HEK293 (cell line): ENCODE measurements around the gene SHOC2.

Experiments
- CTCF ChIA-PET: fragments of 350-600 bp; formaldehyde crosslinking; extraction: SDS; loops from one replicate; lab custom pipeline; 2021; ENCODE audit warnings: antibody characterized with exemption; lab: Yijun Ruan, JAX
- POLR2A ChIA-PET: fragments of 300-600 bp; formaldehyde crosslinking; extraction: SDS; loops from one replicate; lab custom pipeline; 2020; ENCODE audit warnings: antibody characterized with exemption, inconsistent platforms; lab: Yijun Ruan, JAX
- H3K27ac ChIP-seq: fragments of 200-500 bp; sonication (Bioruptor generic); 2 replicates; pipeline ENCODE4 v1.5.1; 2014; ENCODE audit warnings: low read depth, low read length, control low read depth, inconsistent platforms; ENCODE audit errors: extremely low read depth
- H3K36me3 ChIP-seq, 2 experiments: fragments of 200-500 bp in 1 of 2; sonication (Bioruptor generic) in 1 of 2; 1 replicate in 1 of 2; 2 replicates in 1 of 2; pipeline ENCODE4 v1.5.1; 2014 to 2017; ENCODE audit warnings: inconsistent platforms in 2 of 2, low read length in 2 of 2; ENCODE audit not compliant: control insufficient read depth in 2 of 2, insufficient read depth in 1 of 2
- H3K4me1 ChIP-seq: fragments of 200-500 bp; sonication (Bioruptor generic); 2 replicates; pipeline ENCODE4 v1.5.1; 2014; ENCODE audit warnings: mild to moderate bottlenecking, low read length, inconsistent platforms; ENCODE audit not compliant: control insufficient read depth, insufficient read depth
- H3K4me3 ChIP-seq: 2 replicates; pipeline ENCODE4 v1.5.1; 2011; ENCODE audit warnings: low read depth, mild to moderate bottlenecking, control low read depth, low read length, moderate library complexity
- H3K9me3 ChIP-seq: fragments of 200-500 bp; sonication (Bioruptor generic); 2 replicates; pipeline ENCODE4 v1.5.1; 2014; ENCODE audit warnings: low read depth, low read length, inconsistent platforms; ENCODE audit not compliant: control insufficient read depth, insufficient read depth
- AEBP2 ChIP-seq: fragments of 450-650 bp; formaldehyde crosslinking; IDR thresholded peaks from 2 replicates; pipeline ENCODE4 v1.5.1; 2016; ENCODE audit warnings: missing biosample characterization, missing genetic modification characterization, borderline replicate concordance
- ELK4 ChIP-seq: IDR thresholded peaks from 2 replicates; pipeline ENCODE4 v1.6.1; 2011; ENCODE audit warnings: mild to moderate bottlenecking, low read depth, low read length, borderline replicate concordance
- HOXA7 ChIP-seq: sonication (generic); formaldehyde crosslinking; IDR thresholded peaks from 2 replicates; pipeline ENCODE4 v1.8.1; 2022; ENCODE audit warnings: missing genetic modification reagents, borderline replicate concordance
- KLF9 ChIP-seq: fragments of 450-650 bp; formaldehyde crosslinking; IDR thresholded peaks from 2 replicates; pipeline ENCODE4 v1.5.1; 2016; ENCODE audit warnings: missing biosample characterization, missing genetic modification characterization, low read depth
- ZNF132 ChIP-seq: fragments of 450-650 bp; formaldehyde crosslinking; IDR thresholded peaks from 2 replicates; pipeline ENCODE4 v1.5.1; 2017; ENCODE audit warnings: missing biosample characterization, missing genetic modification characterization, borderline replicate concordance
- ZNF133 ChIP-seq: fragments of 450-650 bp; formaldehyde crosslinking; IDR thresholded peaks from 2 replicates; pipeline ENCODE4 v1.5.1; 2016; ENCODE audit warnings: missing biosample characterization, missing genetic modification characterization
- ZNF146 ChIP-seq: fragments of 450-650 bp; formaldehyde crosslinking; IDR thresholded peaks from 2 replicates; pipeline ENCODE4 v1.5.1; 2016; ENCODE audit warnings: missing biosample characterization, missing genetic modification characterization
- ZNF311 ChIP-seq: fragments of 450-650 bp; formaldehyde crosslinking; IDR thresholded peaks from 2 replicates; pipeline ENCODE4 v1.5.1; 2017; ENCODE audit warnings: missing biosample characterization, missing genetic modification characterization, borderline replicate concordance
- ZNF362 ChIP-seq: fragments of 450-650 bp; formaldehyde crosslinking; IDR thresholded peaks from 2 replicates; pipeline ENCODE4 v1.5.1; 2016; ENCODE audit warnings: missing biosample characterization, missing genetic modification characterization
- ZNF37A ChIP-seq: fragments of 450-650 bp; IDR thresholded peaks from 2 replicates; pipeline ENCODE4 v1.5.1; 2018; ENCODE audit warnings: missing biosample characterization, missing genetic modification characterization
- ZNF404 ChIP-seq: fragments of 450-650 bp; formaldehyde crosslinking; IDR thresholded peaks from 2 replicates; pipeline ENCODE4 v1.5.1; 2017; ENCODE audit warnings: missing biosample characterization, missing genetic modification characterization
- ZNF473 ChIP-seq: fragments of 450-650 bp; formaldehyde crosslinking; IDR thresholded peaks from 2 replicates; pipeline ENCODE4 v1.5.1; 2017; ENCODE audit warnings: missing biosample characterization, missing genetic modification characterization
- ZNF521 ChIP-seq: fragments of 450-650 bp; formaldehyde crosslinking; IDR thresholded peaks from 2 replicates; pipeline ENCODE4 v1.5.1; 2017; ENCODE audit warnings: missing biosample characterization, mild to moderate bottlenecking, missing genetic modification characterization
- ZNF555 ChIP-seq: fragments of 450-650 bp; formaldehyde crosslinking; conservative IDR thresholded peaks from 2 replicates; pipeline ENCODE4 v1.5.1; 2017; ENCODE audit warnings: missing biosample characterization, mild to moderate bottlenecking, missing genetic modification characterization, inconsistent platforms
- ZNF561 ChIP-seq: fragments of 450-650 bp; IDR thresholded peaks from 2 replicates; pipeline ENCODE4 v1.5.1; 2018; ENCODE audit warnings: missing biosample characterization, missing genetic modification characterization, borderline replicate concordance
- ZNF629 ChIP-seq: fragments of 450-650 bp; formaldehyde crosslinking; IDR thresholded peaks from 2 replicates; pipeline ENCODE4 v1.5.1; 2017; ENCODE audit warnings: missing biosample characterization, missing genetic modification characterization
- ZNF747 ChIP-seq: fragments of 450-650 bp; formaldehyde crosslinking; IDR thresholded peaks from 2 replicates; pipeline ENCODE4 v1.5.1; 2016; ENCODE audit warnings: missing biosample characterization, missing genetic modification characterization
- ZSCAN5A ChIP-seq: fragments of 450-650 bp; formaldehyde crosslinking; IDR thresholded peaks from 2 replicates; pipeline ENCODE4 v1.5.1; 2016; ENCODE audit warnings: missing biosample characterization, missing genetic modification characterization
- TF ChIP-seq, protein P1 (sequence below): fragments of 450-650 bp; formaldehyde crosslinking; IDR thresholded peaks from 2 replicates; pipeline ENCODE4 v1.5.1; 2016; ENCODE audit warnings: missing biosample characterization, missing genetic modification characterization, borderline replicate concordance
- TF ChIP-seq, protein P2 (sequence below): fragments of 450-650 bp; formaldehyde crosslinking; IDR thresholded peaks from 2 replicates; pipeline ENCODE4 v1.5.1; 2017; ENCODE audit warnings: missing biosample characterization, missing genetic modification characterization

The SHOC2 gene

DNA sequence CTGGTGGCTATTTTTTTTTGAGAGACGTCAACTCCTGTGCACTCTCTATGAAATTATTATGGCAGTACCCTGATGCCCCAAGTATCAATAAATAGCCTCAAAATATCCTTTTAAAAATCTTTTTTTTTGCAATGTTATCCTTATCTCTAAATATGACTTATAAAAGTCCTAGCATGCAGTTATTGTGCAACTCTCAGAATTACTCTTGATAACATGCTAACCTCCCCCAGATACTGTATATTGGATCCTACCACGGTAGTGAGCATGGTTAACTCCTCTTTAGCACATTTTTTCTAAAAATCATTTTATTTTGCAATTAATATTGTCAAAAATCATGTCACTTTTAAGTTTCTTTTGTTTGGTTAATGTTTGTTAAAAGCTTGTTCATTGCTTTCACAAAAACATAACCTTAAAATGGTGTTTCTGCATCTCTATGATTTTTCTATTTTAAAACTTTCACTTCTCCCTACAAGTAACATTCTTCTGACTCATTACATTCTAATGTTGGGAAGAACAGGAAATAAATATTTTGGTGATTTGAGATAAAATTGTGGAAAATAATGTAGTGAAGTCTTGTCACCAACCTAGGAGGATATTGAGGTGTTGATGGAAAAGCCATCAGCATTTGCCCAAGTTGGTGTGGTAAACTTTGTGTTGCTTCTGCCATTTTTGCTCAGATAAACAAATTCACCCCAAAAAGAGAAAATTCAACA lies 115.3 kb downstream of the SHOC2 start:
- CTCF ChIA-PET = no interaction called here
- POLR2A ChIA-PET = no interaction called here
- H3K4me3 ChIP-seq = no peak overlapping the region
- H3K9me3 ChIP-seq = no peaks in the 10 kb centered on the region
- no peak overlapping the region for H3K27ac ChIP-seq
- H3K36me3 ChIP-seq = no peaks in the 10 kb centered on the region
- TF ChIP-seq ZNF629 (tag by site-specific recombination) = no peak
- no peak for TF ChIP-seq KLF9 (tag by site-specific recombination)
- TF ChIP-seq ZNF473 (tag by site-specific recombination) = no peak
- TF ChIP-seq, protein P1, sequence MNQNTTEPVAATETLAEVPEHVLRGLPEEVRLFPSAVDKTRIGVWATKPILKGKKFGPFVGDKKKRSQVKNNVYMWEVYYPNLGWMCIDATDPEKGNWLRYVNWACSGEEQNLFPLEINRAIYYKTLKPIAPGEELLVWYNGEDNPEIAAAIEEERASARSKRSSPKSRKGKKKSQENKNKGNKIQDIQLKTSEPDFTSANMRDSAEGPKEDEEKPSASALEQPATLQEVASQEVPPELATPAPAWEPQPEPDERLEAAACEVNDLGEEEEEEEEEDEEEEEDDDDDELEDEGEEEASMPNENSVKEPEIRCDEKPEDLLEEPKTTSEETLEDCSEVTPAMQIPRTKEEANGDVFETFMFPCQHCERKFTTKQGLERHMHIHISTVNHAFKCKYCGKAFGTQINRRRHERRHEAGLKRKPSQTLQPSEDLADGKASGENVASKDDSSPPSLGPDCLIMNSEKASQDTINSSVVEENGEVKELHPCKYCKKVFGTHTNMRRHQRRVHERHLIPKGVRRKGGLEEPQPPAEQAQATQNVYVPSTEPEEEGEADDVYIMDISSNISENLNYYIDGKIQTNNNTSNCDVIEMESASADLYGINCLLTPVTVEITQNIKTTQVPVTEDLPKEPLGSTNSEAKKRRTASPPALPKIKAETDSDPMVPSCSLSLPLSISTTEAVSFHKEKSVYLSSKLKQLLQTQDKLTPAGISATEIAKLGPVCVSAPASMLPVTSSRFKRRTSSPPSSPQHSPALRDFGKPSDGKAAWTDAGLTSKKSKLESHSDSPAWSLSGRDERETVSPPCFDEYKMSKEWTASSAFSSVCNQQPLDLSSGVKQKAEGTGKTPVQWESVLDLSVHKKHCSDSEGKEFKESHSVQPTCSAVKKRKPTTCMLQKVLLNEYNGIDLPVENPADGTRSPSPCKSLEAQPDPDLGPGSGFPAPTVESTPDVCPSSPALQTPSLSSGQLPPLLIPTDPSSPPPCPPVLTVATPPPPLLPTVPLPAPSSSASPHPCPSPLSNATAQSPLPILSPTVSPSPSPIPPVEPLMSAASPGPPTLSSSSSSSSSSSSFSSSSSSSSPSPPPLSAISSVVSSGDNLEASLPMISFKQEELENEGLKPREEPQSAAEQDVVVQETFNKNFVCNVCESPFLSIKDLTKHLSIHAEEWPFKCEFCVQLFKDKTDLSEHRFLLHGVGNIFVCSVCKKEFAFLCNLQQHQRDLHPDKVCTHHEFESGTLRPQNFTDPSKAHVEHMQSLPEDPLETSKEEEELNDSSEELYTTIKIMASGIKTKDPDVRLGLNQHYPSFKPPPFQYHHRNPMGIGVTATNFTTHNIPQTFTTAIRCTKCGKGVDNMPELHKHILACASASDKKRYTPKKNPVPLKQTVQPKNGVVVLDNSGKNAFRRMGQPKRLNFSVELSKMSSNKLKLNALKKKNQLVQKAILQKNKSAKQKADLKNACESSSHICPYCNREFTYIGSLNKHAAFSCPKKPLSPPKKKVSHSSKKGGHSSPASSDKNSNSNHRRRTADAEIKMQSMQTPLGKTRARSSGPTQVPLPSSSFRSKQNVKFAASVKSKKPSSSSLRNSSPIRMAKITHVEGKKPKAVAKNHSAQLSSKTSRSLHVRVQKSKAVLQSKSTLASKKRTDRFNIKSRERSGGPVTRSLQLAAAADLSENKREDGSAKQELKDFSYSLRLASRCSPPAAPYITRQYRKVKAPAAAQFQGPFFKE = no peak
- TF ChIP-seq ZNF404 (tag by site-specific recombination) = no peak
- TF ChIP-seq ZNF362 = no peak
- TF ChIP-seq ZSCAN5A (tag by site-specific recombination) = no peak
- TF ChIP-seq ELK4 = no peak
- H3K4me1 ChIP-seq = no peaks in the 10 kb centered on the region

DNA sequence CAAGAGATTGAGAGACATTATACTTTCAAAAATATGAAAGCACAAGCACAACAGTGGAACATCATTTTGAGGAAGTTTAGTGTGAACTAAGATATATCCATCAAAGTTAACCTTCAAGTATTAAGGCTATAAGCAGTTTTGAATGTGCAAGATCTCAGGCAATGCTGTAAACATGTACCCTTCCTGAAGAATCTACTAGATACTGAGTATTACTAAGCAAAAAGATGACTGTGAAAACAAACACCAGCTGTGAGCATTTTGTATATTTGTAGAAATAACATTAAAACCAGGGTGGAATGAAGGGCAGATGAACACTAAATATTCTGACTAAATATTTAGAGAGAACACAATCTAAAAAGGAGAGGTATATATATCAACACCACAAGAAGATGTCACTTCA lies 116.1 kb downstream of the SHOC2 start:
- Histone ChIP-seq H3K4me1 (no peaks in the 10 kb centered on the region), H3K9me3 (no peaks in the 10 kb centered on the region), H3K4me3 (no peak overlapping the region), H3K27ac (no peak overlapping the region), H3K36me3 (no peaks in the 10 kb centered on the region)
- ChIA-PET CTCF (no interaction called here), POLR2A (no interaction called here)
- no peak for TF ChIP-seq ZNF747 (tag by site-specific recombination)
- no peak for TF ChIP-seq ZNF555
- no peak for TF ChIP-seq ZNF37A (tag by site-specific recombination)
- no peak for TF ChIP-seq ZNF133
- TF ChIP-seq ZNF311 (tag by site-specific recombination) = no peak
- TF ChIP-seq HOXA7 (CRISPR knock-in tag) = no peak
- no peak for TF ChIP-seq AEBP2
- TF ChIP-seq ZNF132 (tag by site-specific recombination) = no peak
- no peak for TF ChIP-seq ZNF146
- no peak for TF ChIP-seq ZNF521 (tag by site-specific recombination)
- TF ChIP-seq, protein P2, sequence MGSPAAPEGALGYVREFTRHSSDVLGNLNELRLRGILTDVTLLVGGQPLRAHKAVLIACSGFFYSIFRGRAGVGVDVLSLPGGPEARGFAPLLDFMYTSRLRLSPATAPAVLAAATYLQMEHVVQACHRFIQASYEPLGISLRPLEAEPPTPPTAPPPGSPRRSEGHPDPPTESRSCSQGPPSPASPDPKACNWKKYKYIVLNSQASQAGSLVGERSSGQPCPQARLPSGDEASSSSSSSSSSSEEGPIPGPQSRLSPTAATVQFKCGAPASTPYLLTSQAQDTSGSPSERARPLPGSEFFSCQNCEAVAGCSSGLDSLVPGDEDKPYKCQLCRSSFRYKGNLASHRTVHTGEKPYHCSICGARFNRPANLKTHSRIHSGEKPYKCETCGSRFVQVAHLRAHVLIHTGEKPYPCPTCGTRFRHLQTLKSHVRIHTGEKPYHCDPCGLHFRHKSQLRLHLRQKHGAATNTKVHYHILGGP (tag by site-specific recombination) = no peak
- no peak for TF ChIP-seq ZNF561 (tag by site-specific recombination)
